Calu3 (cell line): ENCODE data around the gene STX12. TPM values are rescaled to one million over a fixed set of nuclear protein-coding genes. Genes with fewer than 3 reads are reported as not detected.

Source experiments
- BruUV-seq: library from RNA; stranded (reverse); fragments of 400-500 nt; replicated peaks from 2 replicates; lab custom pipeline; 2021; lab: Mats Ljungman, UMichigan
- CTCF ChIA-PET: fragments of 300-600 bp; sonication (Branson Sonifier 250); formaldehyde crosslinking; loops from one replicate; lab custom pipeline; 2022; ENCODE audit warnings: antibody characterized with exemption; lab: Charles Lee
- DNase-seq: peaks from one replicate; pipeline ENCODE4 v3.0.0; 2022
- H3K27ac Mint-ChIP-seq: one replicate; pipeline ENCODE4 v1.8.0; 2022; ENCODE audit warnings: mixed read lengths; ENCODE audit not compliant: unreplicated experiment
- H3K27me3 Mint-ChIP-seq: one replicate; pipeline ENCODE4 v1.8.0; 2022; ENCODE audit warnings: mixed read lengths; ENCODE audit not compliant: unreplicated experiment
- H3K36me3 Mint-ChIP-seq: one replicate; pipeline ENCODE4 v1.8.0; 2022; ENCODE audit warnings: mild to moderate bottlenecking, moderate library complexity, mixed read lengths; ENCODE audit not compliant: insufficient read depth, unreplicated experiment
- H3K4me1 Mint-ChIP-seq: one replicate; pipeline ENCODE4 v1.8.0; 2022; ENCODE audit warnings: mild to moderate bottlenecking, low read depth, mixed read lengths; ENCODE audit not compliant: unreplicated experiment
- H3K4me3 Mint-ChIP-seq: one replicate; pipeline ENCODE4 v1.8.0; 2022; ENCODE audit warnings: mild to moderate bottlenecking, low read depth, moderate library complexity, mixed read lengths; ENCODE audit not compliant: unreplicated experiment
- H3K9me3 Mint-ChIP-seq: one replicate; pipeline ENCODE4 v1.8.0; 2022; ENCODE audit warnings: low read depth, mixed read lengths; ENCODE audit not compliant: unreplicated experiment
- CTCF ChIP-seq: fragments of 200-600 bp; IDR thresholded peaks from one replicate; pipeline ENCODE4 v1.8.0; 2022; ENCODE audit warnings: antibody characterized with exemption; ENCODE audit not compliant: unreplicated experiment
- intact Hi-C: fragments of 100-400 bp; cut with micrococcal nuclease; formaldehyde crosslinking; loops from one replicate; pipeline ENCODE4 v1.10.0; 2022; ENCODE audit not compliant: unreplicated experiment
- total RNA-seq: library from RNA; stranded (reverse); gene quantifications from 2 replicates; pipeline ENCODE4 v1.2.3, GENCODE V29; 2022

The STX12 gene
- total RNA-seq, 1 experiment from 2014 or later: 23.4 TPM

GRCh38 chr1:27861436-27861835, 88.4 kb downstream of the STX12 start:
- Mint-ChIP-seq H3K36me3 (no peaks in the 10 kb centered on the region), H3K4me3 (no peak overlapping the region), H3K27ac (no peak overlapping the region), H3K9me3 (no peaks in the 10 kb centered on the region), H3K4me1 (no peaks in the 10 kb centered on the region), H3K27me3 (peaks cover 13% of the 10 kb centered on the region)
- CTCF ChIA-PET: no interaction called here
- DNase-seq: no peak
- BruUV-seq: no TSS peak
- TF ChIP-seq CTCF: no peak
- intact Hi-C loops: no loop called here

- no TSS peak for BruUV-seq
- H3K36me3 Mint-ChIP-seq: no peaks in the 10 kb centered on the region
- no peaks in the 10 kb centered on the region for H3K9me3 Mint-ChIP-seq
- peaks cover 13% of the 10 kb centered on the region for H3K27me3 Mint-ChIP-seq
- no peak for TF ChIP-seq CTCF
- H3K4me3 Mint-ChIP-seq: no peak overlapping the region
- intact Hi-C loops: no loop called here
- DNase-seq: no peak
- CTCF ChIA-PET: no interaction called here
- no peaks in the 10 kb centered on the region for H3K4me1 Mint-ChIP-seq
- no peak overlapping the region for H3K27ac Mint-ChIP-seq
Observed at GRCh38 chr1:27862004-27862403, 89.0 kb downstream of the STX12 start.

GRCh38 chr1:27862671-27863537, 89.9 kb downstream of the STX12 start:
- TF ChIP-seq CTCF: no peak
- BruUV-seq: no TSS peak
- H3K27me3 Mint-ChIP-seq: peaks cover 13% of the 10 kb centered on the region
- CTCF ChIA-PET: no interaction called here
- H3K4me1 Mint-ChIP-seq: no peaks in the 10 kb centered on the region
- H3K27ac Mint-ChIP-seq: no peak overlapping the region
- intact Hi-C loops: no loop called here
- no peak overlapping the region for H3K4me3 Mint-ChIP-seq
- H3K9me3 Mint-ChIP-seq: no peaks in the 10 kb centered on the region
- no peak for DNase-seq
- H3K36me3 Mint-ChIP-seq: no peaks in the 10 kb centered on the region

GRCh38 chr1:27863538-27863915, 90.5 kb downstream of the STX12 start:
- no peak for TF ChIP-seq CTCF
- intact Hi-C loops: no loop called here
- Mint-ChIP-seq H3K36me3 (no peaks in the 10 kb centered on the region), H3K4me3 (no peak overlapping the region), H3K4me1 (no peaks in the 10 kb centered on the region), H3K27ac (no peak overlapping the region), H3K27me3 (peaks cover 11% of the 10 kb centered on the region), H3K9me3 (no peaks in the 10 kb centered on the region)
- no TSS peak for BruUV-seq
- DNase-seq: no peak
- CTCF ChIA-PET: interaction anchor here (1.0 kb wide), 1 partner anchor 32 kb away, joined by 5 read pairs; no protein-coding TSS in a partner anchor
